Muscle of leg (tissue), 11 donors: ENCODE data around the gene GPNMB. TPM values are rescaled to one million over a fixed set of nuclear protein-coding genes. Genes with fewer than 3 reads are reported as not detected.
"Not testable (repeated sequence)": the region's sequence is repeated elsewhere in the genome, so short reads cannot be mapped to it uniquely, and the experiment has no call there.

Experiments used
- DNase-seq: peaks from one replicate; pipeline ENCODE4 v3.0.0; 2013
- H3K27ac ChIP-seq: one replicate; pipeline ENCODE4 v1.5.1; 2013; ENCODE audit warnings: mild to moderate bottlenecking, low read length, control low read depth
- H3K27me3 ChIP-seq: one replicate; pipeline ENCODE4 v1.6.1; 2013; ENCODE audit warnings: low read length; ENCODE audit not compliant: control insufficient read depth, insufficient read depth
- H3K36me3 ChIP-seq: one replicate; pipeline ENCODE4 v1.6.1; 2013; ENCODE audit warnings: low read length; ENCODE audit not compliant: control insufficient read depth, insufficient read depth
- H3K4me1 ChIP-seq: one replicate; pipeline ENCODE4 v1.6.1; 2013; ENCODE audit warnings: low read length; ENCODE audit not compliant: control insufficient read depth, insufficient read depth
- H3K4me3 ChIP-seq: one replicate; pipeline ENCODE4 v1.5.1; 2013; ENCODE audit warnings: low read length, control low read depth
- H3K9me3 ChIP-seq: replicated peaks from 2 replicates; pipeline ENCODE4 v1.6.1; 2013; ENCODE audit warnings: low read depth, low read length; ENCODE audit not compliant: control insufficient read depth
- WGBS: methylation state at CpG from one replicate; pipeline ENCODE4 v1.1.5; 2013; ENCODE audit warnings: missing lambda C conversion rate; ENCODE audit not compliant: insufficient coverage; 5-methylcytosine and 5-hydroxymethylcytosine counted together
- polyA plus RNA-seq, 8 donors: library from polyadenylated mRNA; unstranded; fragments of 120-200 nt; gene quantifications; one replicate each; pipeline versions ENCODE4 v1.2.1 to v1.2.3, GENCODE V29; 2013; ENCODE audit warnings: inconsistent platforms in 1 of 8, low replicate concordance in 1 of 8; ENCODE audit not compliant: insufficient read length in 8 of 8, insufficient read depth in 1 of 8
- total RNA-seq: library from RNA; stranded (reverse); fragments of 120-200 nt; gene quantifications from one replicate; pipeline ENCODE4 v1.2.4, GENCODE V29; 2013

GPNMB gene
- total and polyA plus RNA-seq, 9 donors: 29.1 to 98.1 (median 50.1) TPM

- WGBS: 24% methylated on average over 5 of the region's 5 CpGs
- Histone ChIP-seq H3K9me3 (no peaks in the 10 kb centered on the region), H3K4me3 (no peak overlapping the region), H3K27me3 (no peaks in the 10 kb centered on the region), H3K27ac (no peak overlapping the region), H3K36me3 (no peaks in the 10 kb centered on the region), H3K4me1 (peaks cover 17% of the 10 kb centered on the region)
- peak; percentile 67 for DNase-seq
Measured at GRCh38 chr7:23222439-23223030, 24.0 kb upstream of the GPNMB start.

GRCh38 chr7:23224364-23224763 is 22.2 kb upstream of the GPNMB start:
- H3K4me3 ChIP-seq, H3K27me3 ChIP-seq, DNase-seq, H3K36me3 ChIP-seq, H3K9me3 ChIP-seq, H3K27ac ChIP-seq: not testable (repeated sequence)
- WGBS: 86% methylated on average over 1 of the region's 4 CpGs
- H3K4me1 ChIP-seq: peaks cover 14% of the 10 kb centered on the region

DNA sequence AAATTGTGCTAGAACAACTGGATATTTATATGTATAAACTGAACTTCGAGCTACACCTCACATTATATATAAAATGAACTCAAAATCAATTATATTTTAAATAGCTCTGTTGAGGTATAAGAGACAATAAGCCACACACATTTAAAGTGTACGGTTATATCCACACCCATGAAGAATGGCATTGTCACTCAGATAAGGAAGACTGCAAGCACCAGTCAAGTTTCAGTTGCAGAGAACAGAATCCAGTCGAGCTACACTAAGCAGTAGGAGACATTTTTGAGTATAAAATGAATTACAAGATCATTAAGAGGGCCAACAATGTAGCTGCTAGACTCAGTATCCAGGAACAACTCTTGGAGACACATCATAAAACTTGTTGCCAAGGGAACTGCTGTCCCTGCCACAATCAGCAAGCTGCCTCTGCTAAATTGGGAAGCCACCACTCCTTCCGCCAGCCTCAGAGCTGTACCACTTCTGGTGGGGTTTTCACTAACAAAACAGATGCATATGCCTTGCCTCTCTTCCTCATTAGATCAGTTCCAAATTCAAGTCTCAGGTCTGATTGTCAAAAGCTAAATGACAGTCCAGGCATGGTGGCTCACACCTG is 19.6 kb upstream of the GPNMB start:
- Histone ChIP-seq H3K4me1 (peaks cover 23% of the 10 kb centered on the region), H3K9me3 (peaks cover 3% of the 10 kb centered on the region), H3K27me3 (no peaks in the 10 kb centered on the region), H3K27ac (no peak overlapping the region), H3K4me3 (no peak overlapping the region), H3K36me3 (no peaks in the 10 kb centered on the region)
- no peak for DNase-seq
- no CpG with 5 or more reads among the region's 4 CpGs for WGBS

GRCh38 chr7:23228412-23228811 is 18.2 kb upstream of the GPNMB start:
- no peak overlapping the region for H3K4me3 ChIP-seq
- no CpG with 5 or more reads among the region's 2 CpGs for WGBS
- no peak for DNase-seq

GRCh38 chr7:23230641-23231101 is 15.9 kb upstream of the GPNMB start:
- Histone ChIP-seq H3K36me3 (no peaks in the 10 kb centered on the region), H3K4me3 (no peak overlapping the region), H3K9me3 (peaks cover 3% of the 10 kb centered on the region), H3K27ac (peak overlapping the region; percentile 62), H3K27me3 (no peaks in the 10 kb centered on the region), H3K4me1 (peaks cover 11% of the 10 kb centered on the region)
- peak; percentile 63 for DNase-seq
- 39% methylated on average over 6 of the region's 6 CpGs for WGBS

More at GRCh38 chr7:23228412-23228811, 18.2 kb upstream of the GPNMB start:
- no peak overlapping the region for H3K27ac ChIP-seq
- H3K4me1 ChIP-seq: peaks cover 10% of the 10 kb centered on the region
- no peaks in the 10 kb centered on the region for H3K36me3 ChIP-seq
- peaks cover 3% of the 10 kb centered on the region for H3K9me3 ChIP-seq
- H3K27me3 ChIP-seq: no peaks in the 10 kb centered on the region

DNA sequence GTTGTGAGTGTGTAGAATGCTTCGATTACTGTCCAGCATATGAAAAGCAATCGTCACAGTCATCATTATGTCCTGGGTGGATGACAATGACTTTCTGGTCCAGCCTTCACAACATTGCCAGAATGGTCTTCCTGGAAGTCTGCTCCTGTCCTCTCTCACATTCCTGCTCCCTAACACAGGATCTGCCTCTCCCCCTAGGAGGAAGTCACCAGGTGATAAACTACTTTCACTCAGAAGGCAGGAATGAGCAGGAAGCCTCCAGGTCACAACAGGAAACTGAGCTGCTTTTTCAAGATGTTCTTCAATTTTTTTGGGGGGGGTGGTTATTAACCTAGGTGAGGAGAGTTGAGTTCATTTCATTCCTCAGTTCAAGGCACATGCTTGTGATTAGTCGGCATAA is 13.6 kb upstream of the GPNMB start:
- Histone ChIP-seq H3K36me3 (no peaks in the 10 kb centered on the region), H3K27ac (no peak overlapping the region), H3K27me3 (no peaks in the 10 kb centered on the region), H3K4me3 (no peak overlapping the region), H3K9me3 (peaks cover 3% of the 10 kb centered on the region), H3K4me1 (peaks cover 11% of the 10 kb centered on the region)
- DNase-seq: no peak
- 83% methylated on average over 2 of the region's 3 CpGs for WGBS

- Histone ChIP-seq H3K36me3 (no peaks in the 10 kb centered on the region), H3K4me1 (peaks cover 11% of the 10 kb centered on the region), H3K4me3 (no peak overlapping the region), H3K27me3 (no peaks in the 10 kb centered on the region), H3K9me3 (no peaks in the 10 kb centered on the region), H3K27ac (no peak overlapping the region)
- WGBS: 13% methylated on average over 7 of the region's 9 CpGs
- no peak for DNase-seq
Measured at GRCh38 chr7:23234569-23235296, 11.8 kb upstream of the GPNMB start.

DNA sequence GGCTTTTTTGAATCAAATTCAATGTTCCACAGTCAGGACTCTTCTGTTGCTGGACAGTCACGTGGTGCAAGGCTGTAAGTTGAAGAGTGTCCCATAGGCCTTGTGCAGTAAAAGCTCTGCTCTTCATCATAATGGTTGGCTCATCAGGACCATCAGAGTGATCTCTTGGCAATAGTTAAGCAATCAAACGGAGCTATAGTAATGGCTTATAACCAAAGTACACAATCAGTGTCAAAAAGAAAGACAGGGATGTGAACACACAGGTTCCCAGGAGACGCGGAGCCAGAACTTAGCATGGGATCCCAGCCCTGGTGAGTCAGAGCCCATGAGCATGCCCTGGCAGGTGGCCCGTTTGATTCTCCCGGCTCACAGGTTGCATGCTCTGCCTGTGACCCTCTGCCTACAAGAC is 10.8 kb upstream of the GPNMB start:
- Histone ChIP-seq H3K36me3 (no peaks in the 10 kb centered on the region), H3K27ac (no peak overlapping the region), H3K4me3 (no peak overlapping the region), H3K4me1 (peaks cover 5% of the 10 kb centered on the region), H3K9me3 (no peaks in the 10 kb centered on the region), H3K27me3 (no peaks in the 10 kb centered on the region)
- DNase-seq: peak; percentile 42
- 81% methylated on average over 5 of the region's 6 CpGs for WGBS

GRCh38 chr7:23237000-23237399 is 9.6 kb upstream of the GPNMB start:
- Histone ChIP-seq H3K27me3 (no peaks in the 10 kb centered on the region), H3K36me3 (no peaks in the 10 kb centered on the region), H3K9me3 (no peaks in the 10 kb centered on the region), H3K27ac (no peak overlapping the region), H3K4me1 (peaks cover 2% of the 10 kb centered on the region), H3K4me3 (no peak overlapping the region)
- 100% methylated on average over 1 of the region's 3 CpGs for WGBS
- DNase-seq: no peak

- WGBS: 70% methylated on average over 5 of the region's 11 CpGs
- H3K9me3 ChIP-seq: no peaks in the 10 kb centered on the region
- peaks cover 10% of the 10 kb centered on the region for H3K4me1 ChIP-seq
- no peak overlapping the region for H3K27ac ChIP-seq
- no peaks in the 10 kb centered on the region for H3K36me3 ChIP-seq
- H3K27me3 ChIP-seq: no peaks in the 10 kb centered on the region
- H3K4me3 ChIP-seq: no peak overlapping the region
- DNase-seq: no peak
Measured at GRCh38 chr7:23238983-23239652, 7.5 kb upstream of the GPNMB start.
